Right atrium auricular region (tissue), 2 donors: ENCODE data around the gene CNTRL. TPM values are rescaled to one million over a fixed set of nuclear protein-coding genes. Genes with fewer than 3 reads are reported as not detected.

Source experiments
- DNase-seq: peaks from one replicate; pipeline ENCODE4 v3.0.0-alpha.2; 2019; ENCODE audit warnings: low spot score
- H3K27ac ChIP-seq, 2 donors: fragments of 200-600 bp; sonication (generic); 1 replicate in 1 of 2; 2 replicates in 1 of 2; pipeline ENCODE4 v1.5.1; 2016 to 2019
- H3K27me3 ChIP-seq, 2 donors: fragments of 200-600 bp; sonication (generic); one replicate each; pipeline versions ENCODE4 v1.5.1 to v1.6.0; 2017 to 2019
- H3K36me3 ChIP-seq: fragments of 200-600 bp; sonication (generic); one replicate; pipeline ENCODE4 v1.5.1; 2016
- H3K4me1 ChIP-seq, 2 donors: fragments of 200-600 bp; sonication (generic); one replicate each; pipeline versions ENCODE4 v1.5.1 to v1.6.0; 2017 to 2019
- H3K4me3 ChIP-seq, 2 donors: fragments of 200-600 bp; sonication (generic); 1 replicate in 1 of 2; 2 replicates in 1 of 2; pipeline ENCODE4 v1.5.1; 2017 to 2019; ENCODE audit warnings: mild to moderate bottlenecking in 1 of 2, moderate library complexity in 1 of 2
- H3K9me3 ChIP-seq, 2 donors: fragments of 200-600 bp; sonication (generic); one replicate each; pipeline ENCODE4 v1.5.1; 2019
- total RNA-seq, 2 donors: library from RNA; depleted of rRNA; stranded (reverse); fragments of >200 nt; gene quantifications; one replicate each; pipeline ENCODE4 v1.1.0, GENCODE V29; 2016
- TF ChIP-seq, protein P1 (sequence below), 2 donors: fragments of 200-600 bp; sonication (generic); IDR thresholded peaks; one replicate each; pipeline ENCODE4 v1.5.1; 2019; ENCODE audit warnings: antibody characterized with exemption in 2 of 2

CNTRL gene
- total RNA-seq, 2 donors from 2014 or later, result 3.3 to 6.0 TPM

GRCh38 chr9:121071756-121072421, 2.9 kb upstream of the CNTRL start:
- peak; percentile 60 for DNase-seq
- TF ChIP-seq, protein P1, sequence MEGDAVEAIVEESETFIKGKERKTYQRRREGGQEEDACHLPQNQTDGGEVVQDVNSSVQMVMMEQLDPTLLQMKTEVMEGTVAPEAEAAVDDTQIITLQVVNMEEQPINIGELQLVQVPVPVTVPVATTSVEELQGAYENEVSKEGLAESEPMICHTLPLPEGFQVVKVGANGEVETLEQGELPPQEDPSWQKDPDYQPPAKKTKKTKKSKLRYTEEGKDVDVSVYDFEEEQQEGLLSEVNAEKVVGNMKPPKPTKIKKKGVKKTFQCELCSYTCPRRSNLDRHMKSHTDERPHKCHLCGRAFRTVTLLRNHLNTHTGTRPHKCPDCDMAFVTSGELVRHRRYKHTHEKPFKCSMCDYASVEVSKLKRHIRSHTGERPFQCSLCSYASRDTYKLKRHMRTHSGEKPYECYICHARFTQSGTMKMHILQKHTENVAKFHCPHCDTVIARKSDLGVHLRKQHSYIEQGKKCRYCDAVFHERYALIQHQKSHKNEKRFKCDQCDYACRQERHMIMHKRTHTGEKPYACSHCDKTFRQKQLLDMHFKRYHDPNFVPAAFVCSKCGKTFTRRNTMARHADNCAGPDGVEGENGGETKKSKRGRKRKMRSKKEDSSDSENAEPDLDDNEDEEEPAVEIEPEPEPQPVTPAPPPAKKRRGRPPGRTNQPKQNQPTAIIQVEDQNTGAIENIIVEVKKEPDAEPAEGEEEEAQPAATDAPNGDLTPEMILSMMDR (IDR thresholded peaks at IDR 0.05), result peak in 1 of 2 donors; percentile 45
- Histone ChIP-seq H3K27me3 (no peaks in the 10 kb centered on the region), H3K4me3 (peak overlapping the region; percentile 12 to 43), H3K4me1 (peaks cover 0 to 14% of the 10 kb centered on the region in 2 donors), H3K36me3 (no peaks in the 10 kb centered on the region), H3K27ac (peak overlapping the region; percentile 66 to 86), H3K9me3 (no peaks in the 10 kb centered on the region)

GRCh38 chr9:121073038-121073437, 1.7 kb upstream of the CNTRL start:
- H3K4me1 ChIP-seq, result peaks cover 0 to 14% of the 10 kb centered on the region in 2 donors
- TF ChIP-seq, protein P1 (IDR thresholded peaks at IDR 0.05), result no peak
- H3K27me3 ChIP-seq, result no peaks in the 10 kb centered on the region
- peak overlapping the region; percentile 86 to 87 for H3K27ac ChIP-seq
- peak; percentile 90 for DNase-seq
- H3K4me3 ChIP-seq, result peak overlapping the region in 1 of 2 donors; percentile 1
- no peaks in the 10 kb centered on the region for H3K36me3 ChIP-seq
- no peaks in the 10 kb centered on the region for H3K9me3 ChIP-seq

GRCh38 chr9:121075251-121076036, 689 bp downstream of the CNTRL start:
- no peaks in the 10 kb centered on the region for H3K9me3 ChIP-seq
- peak overlapping the region; percentile 65 to 76 for H3K4me3 ChIP-seq
- H3K4me1 ChIP-seq, result peaks cover 0 to 14% of the 10 kb centered on the region in 2 donors
- TF ChIP-seq, protein P1 (IDR thresholded peaks at IDR 0.05), result no peak
- no peaks in the 10 kb centered on the region for H3K36me3 ChIP-seq
- peak overlapping the region; percentile 86 to 87 for H3K27ac ChIP-seq
- H3K27me3 ChIP-seq, result no peaks in the 10 kb centered on the region
- no peak for DNase-seq

- TF ChIP-seq, protein P1 (IDR thresholded peaks at IDR 0.05), result no peak
- Histone ChIP-seq H3K36me3 (peaks cover 10% of the 10 kb centered on the region), H3K4me1 (no peaks in the 10 kb centered on the region), H3K9me3 (no peaks in the 10 kb centered on the region), H3K27me3 (no peaks in the 10 kb centered on the region), H3K27ac (no peak overlapping the region), H3K4me3 (no peak overlapping the region)
- DNase-seq, result no peak
Measured at GRCh38 chr9:121082075-121082474, 7.3 kb downstream of the CNTRL start.

DNA sequence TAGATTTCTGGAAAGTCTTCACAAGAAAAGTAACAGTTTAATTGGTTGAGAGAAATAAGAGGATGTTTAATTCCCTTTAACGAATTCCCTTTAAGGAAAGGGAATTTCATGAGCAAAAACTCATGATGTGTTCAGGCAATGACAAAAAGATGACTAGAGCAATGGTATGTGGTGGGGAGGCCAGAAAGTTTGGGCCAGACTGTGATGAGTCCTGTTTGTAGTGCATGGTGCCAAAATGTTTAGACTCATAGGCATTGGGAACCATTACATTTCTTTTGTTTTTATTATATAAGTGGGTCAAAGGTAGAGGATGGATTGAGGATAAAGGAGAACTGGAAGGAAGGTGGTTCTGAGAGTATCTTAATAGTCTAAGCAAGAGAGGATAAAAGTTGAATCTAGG, 10.9 kb downstream of the CNTRL start:
- no peak overlapping the region for H3K4me3 ChIP-seq
- TF ChIP-seq, protein P1 (IDR thresholded peaks at IDR 0.05), result no peak
- H3K36me3 ChIP-seq, result peaks cover 10% of the 10 kb centered on the region
- no peaks in the 10 kb centered on the region for H3K9me3 ChIP-seq
- H3K27me3 ChIP-seq, result no peaks in the 10 kb centered on the region
- H3K27ac ChIP-seq, result no peak overlapping the region
- H3K4me1 ChIP-seq, result no peaks in the 10 kb centered on the region
- DNase-seq, result no peak
